ENCODE results near the gene ROCK2. TPM values are rescaled to one million over a fixed set of nuclear protein-coding genes. Genes with fewer than 3 reads are reported as not detected.

ROCK2 gene
- total and polyA plus RNA-seq, 2 of the 13 experiments (the other 11 are each of a cell fraction or from before 2014, with no cell fraction given), result 38.1 to 119 TPM

DNA sequence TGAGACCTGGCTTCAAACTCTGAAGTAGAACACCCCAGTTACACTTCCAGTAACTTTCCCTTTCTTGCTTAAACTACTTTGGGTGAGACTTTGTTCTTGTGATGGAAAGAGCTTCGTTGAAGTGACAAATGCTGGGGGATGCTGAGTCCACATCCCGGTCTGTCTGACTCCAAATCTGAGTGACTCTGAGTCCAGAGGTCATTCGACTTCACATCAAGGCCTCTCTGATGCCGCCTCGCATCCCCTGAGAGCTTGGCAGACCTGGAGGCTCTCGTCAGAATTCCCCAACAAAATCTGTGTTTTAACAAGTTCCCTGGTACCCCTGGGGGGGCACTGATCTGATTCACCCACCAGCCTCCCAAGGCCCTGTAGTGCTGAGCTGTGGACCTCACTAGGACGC is 31.6 kb upstream of the ROCK2 start (continued):
- TF ChIP-seq ZNF574 (CRISPR knock-in tag; IDR thresholded peaks at IDR 0.05) (0 out of 2 replicates have a peak, but pooled peaks have one; percentile 23), ZNF18 (CRISPR knock-in tag; IDR thresholded peaks at IDR 0.05; ENCODE audit: insufficient replicate concordance) (no peak), CHD4 (IDR thresholded peaks at IDR 0.05; ENCODE audit: borderline replicate concordance, low read length) (no peak), ZNF451 (CRISPR knock-in tag; IDR thresholded peaks at IDR 0.05) (no peak), NFYB (CRISPR knock-in tag; IDR thresholded peaks at IDR 0.05) (no peak), ZNF800 (CRISPR knock-in tag; IDR thresholded peaks at IDR 0.05) (no peak), RELA (CRISPR knock-in tag; IDR thresholded peaks at IDR 0.05) (no peak), NFATC3 (CRISPR knock-in tag; IDR thresholded peaks at IDR 0.05) (0 out of 2 replicates have a peak, but pooled peaks have one; percentile 14), TFDP2 (CRISPR knock-in tag; IDR thresholded peaks at IDR 0.05) (peak; percentile 20; the same call in 1 of the 2 replicates), KMT2A (CRISPR knock-in tag; IDR thresholded peaks at IDR 0.05) (peak; percentile 71; the same call in 1 of the 2 replicates), ZSCAN31 (CRISPR knock-in tag; IDR thresholded peaks at IDR 0.05; ENCODE audit: low read depth) (0 out of 2 replicates have a peak, but pooled peaks have one; percentile 5), ZNF687 (CRISPR knock-in tag; IDR thresholded peaks at IDR 0.05) (peak; percentile 31; the same call in 1 of the 2 replicates), HNRNPLL (IDR thresholded peaks at IDR 0.05; ENCODE audit: low read depth, low read length, poor library complexity, severe bottlenecking) (no peak), ZFP62 (CRISPR knock-in tag; IDR thresholded peaks at IDR 0.05) (no peak), BCL6 (CRISPR knock-in tag; IDR thresholded peaks at IDR 0.05) (no peak), RXRA (CRISPR knock-in tag; IDR thresholded peaks at IDR 0.05) (peak; percentile 54; the same call in 1 of the 2 replicates), ZNF747 (CRISPR knock-in tag; IDR thresholded peaks at IDR 0.05; ENCODE audit: borderline replicate concordance) (0 out of 2 replicates have a peak, but pooled peaks have one; percentile 54), ZNF788 (CRISPR knock-in tag; IDR thresholded peaks at IDR 0.05; ENCODE audit: borderline replicate concordance) (0 out of 2 replicates have a peak, but pooled peaks have one; percentile 25)

Data from HepG2 (cell line).